Measurements from ENCODE around the gene PCNX2.

PCNX2 gene

GRCh38 chr1:233289676-233290075 lies 5.8 kb downstream of the PCNX2 start:
- Mint-ChIP-seq H3K9me3 (no peaks in the 10 kb centered on the region), H3K4me1 (peaks cover 31% of the 10 kb centered on the region), H3K36me3 (peaks cover 8% of the 10 kb centered on the region), H3K4me3 (no peak overlapping the region), H3K27me3 (no peaks in the 10 kb centered on the region), H3K27ac (no peak overlapping the region)

GRCh38 chr1:233282582-233282886 lies 13.0 kb downstream of the PCNX2 start:
- Mint-ChIP-seq H3K9me3 (no peaks in the 10 kb centered on the region), H3K4me3 (peak overlapping the region; percentile 59), H3K36me3 (peaks cover 3% of the 10 kb centered on the region), H3K27me3 (no peaks in the 10 kb centered on the region), H3K4me1 (peaks cover 44% of the 10 kb centered on the region), H3K27ac (peak overlapping the region; percentile 86)

GRCh38 chr1:233281711-233282581 lies 13.6 kb downstream of the PCNX2 start:
- H3K9me3 Mint-ChIP-seq: no peaks in the 10 kb centered on the region
- H3K4me1 Mint-ChIP-seq: peaks cover 44% of the 10 kb centered on the region
- peaks cover 3% of the 10 kb centered on the region for H3K36me3 Mint-ChIP-seq
- peak overlapping the region; percentile 59 for H3K4me3 Mint-ChIP-seq
- peak overlapping the region; percentile 86 for H3K27ac Mint-ChIP-seq
- no peaks in the 10 kb centered on the region for H3K27me3 Mint-ChIP-seq

GRCh38 chr1:233279971-233280370 lies 15.6 kb downstream of the PCNX2 start:
- H3K36me3 Mint-ChIP-seq: peaks cover 7% of the 10 kb centered on the region
- peak overlapping the region; percentile 57 for H3K27ac Mint-ChIP-seq
- peaks cover 44% of the 10 kb centered on the region for H3K4me1 Mint-ChIP-seq
- no peaks in the 10 kb centered on the region for H3K27me3 Mint-ChIP-seq
- no peak overlapping the region for H3K4me3 Mint-ChIP-seq
- H3K9me3 Mint-ChIP-seq: no peaks in the 10 kb centered on the region

GRCh38 chr1:233278631-233279030 lies 16.9 kb downstream of the PCNX2 start:
- no peak overlapping the region for H3K4me3 Mint-ChIP-seq
- H3K4me1 Mint-ChIP-seq: peaks cover 42% of the 10 kb centered on the region
- H3K36me3 Mint-ChIP-seq: peaks cover 10% of the 10 kb centered on the region
- no peaks in the 10 kb centered on the region for H3K27me3 Mint-ChIP-seq
- no peak overlapping the region for H3K27ac Mint-ChIP-seq
- H3K9me3 Mint-ChIP-seq: no peaks in the 10 kb centered on the region

GRCh38 chr1:233277637-233278606 lies 17.6 kb downstream of the PCNX2 start:
- Mint-ChIP-seq H3K27ac (no peak overlapping the region), H3K4me3 (no peak overlapping the region), H3K27me3 (no peaks in the 10 kb centered on the region), H3K36me3 (peaks cover 9% of the 10 kb centered on the region), H3K4me1 (peaks cover 35% of the 10 kb centered on the region), H3K9me3 (no peaks in the 10 kb centered on the region)

- peaks cover 8% of the 10 kb centered on the region for H3K4me1 Mint-ChIP-seq
- H3K27me3 Mint-ChIP-seq: no peaks in the 10 kb centered on the region
- H3K27ac Mint-ChIP-seq: no peak overlapping the region
- no peak overlapping the region for H3K4me3 Mint-ChIP-seq
- H3K9me3 Mint-ChIP-seq: no peaks in the 10 kb centered on the region
- H3K36me3 Mint-ChIP-seq: peaks cover 22% of the 10 kb centered on the region
These were observed 25.9 kb downstream of the PCNX2 start for GRCh38 chr1:233269656-233270055.

- H3K4me3 Mint-ChIP-seq: no peak overlapping the region
- H3K27ac Mint-ChIP-seq: no peak overlapping the region
- H3K4me1 Mint-ChIP-seq: peaks cover 4% of the 10 kb centered on the region
- H3K36me3 Mint-ChIP-seq: peaks cover 20% of the 10 kb centered on the region
- H3K27me3 Mint-ChIP-seq: no peaks in the 10 kb centered on the region
- H3K9me3 Mint-ChIP-seq: no peaks in the 10 kb centered on the region
These were observed 27.0 kb downstream of the PCNX2 start for GRCh38 chr1:233268389-233269022.

- no peaks in the 10 kb centered on the region for H3K9me3 Mint-ChIP-seq
- H3K27me3 Mint-ChIP-seq: no peaks in the 10 kb centered on the region
- H3K27ac Mint-ChIP-seq: no peak overlapping the region
- H3K4me3 Mint-ChIP-seq: no peak overlapping the region
- H3K4me1 Mint-ChIP-seq: peaks cover 11% of the 10 kb centered on the region
- H3K36me3 Mint-ChIP-seq: peaks cover 30% of the 10 kb centered on the region
These were observed 33.8 kb downstream of the PCNX2 start for GRCh38 chr1:233261695-233262094.

GRCh38 chr1:233261206-233261605 lies 34.3 kb downstream of the PCNX2 start:
- no peaks in the 10 kb centered on the region for H3K27me3 Mint-ChIP-seq
- no peaks in the 10 kb centered on the region for H3K9me3 Mint-ChIP-seq
- peaks cover 11% of the 10 kb centered on the region for H3K4me1 Mint-ChIP-seq
- H3K36me3 Mint-ChIP-seq: peaks cover 30% of the 10 kb centered on the region
- no peak overlapping the region for H3K27ac Mint-ChIP-seq
- H3K4me3 Mint-ChIP-seq: no peak overlapping the region

GRCh38 chr1:233257786-233258185 lies 37.7 kb downstream of the PCNX2 start:
- H3K4me3 Mint-ChIP-seq: no peak overlapping the region
- no peak overlapping the region for H3K27ac Mint-ChIP-seq
- H3K36me3 Mint-ChIP-seq: peaks cover 26% of the 10 kb centered on the region
- peaks cover 11% of the 10 kb centered on the region for H3K4me1 Mint-ChIP-seq
- no peaks in the 10 kb centered on the region for H3K27me3 Mint-ChIP-seq
- no peaks in the 10 kb centered on the region for H3K9me3 Mint-ChIP-seq

- Mint-ChIP-seq H3K4me1 (peaks cover 8% of the 10 kb centered on the region), H3K27me3 (no peaks in the 10 kb centered on the region), H3K36me3 (peaks cover 22% of the 10 kb centered on the region), H3K4me3 (no peak overlapping the region), H3K9me3 (no peaks in the 10 kb centered on the region), H3K27ac (no peak overlapping the region)
These were observed 38.7 kb downstream of the PCNX2 start for GRCh38 chr1:233256789-233257188.

GRCh38 chr1:233256191-233256590 lies 39.3 kb downstream of the PCNX2 start:
- Mint-ChIP-seq H3K4me1 (peaks cover 2% of the 10 kb centered on the region), H3K36me3 (peaks cover 17% of the 10 kb centered on the region), H3K9me3 (no peaks in the 10 kb centered on the region), H3K4me3 (no peak overlapping the region), H3K27me3 (no peaks in the 10 kb centered on the region), H3K27ac (no peak overlapping the region)

- Mint-ChIP-seq H3K27me3 (no peaks in the 10 kb centered on the region), H3K27ac (no peak overlapping the region), H3K36me3 (peaks cover 20% of the 10 kb centered on the region), H3K9me3 (no peaks in the 10 kb centered on the region), H3K4me3 (no peak overlapping the region), H3K4me1 (no peaks in the 10 kb centered on the region)
These were observed 40.4 kb downstream of the PCNX2 start for GRCh38 chr1:233255145-233255544.

- H3K36me3 Mint-ChIP-seq: peaks cover 19% of the 10 kb centered on the region
- no peaks in the 10 kb centered on the region for H3K4me1 Mint-ChIP-seq
- H3K4me3 Mint-ChIP-seq: no peak overlapping the region
- no peaks in the 10 kb centered on the region for H3K27me3 Mint-ChIP-seq
- H3K27ac Mint-ChIP-seq: no peak overlapping the region
- no peaks in the 10 kb centered on the region for H3K9me3 Mint-ChIP-seq
These were observed 41.6 kb downstream of the PCNX2 start for GRCh38 chr1:233253832-233254331.
